HG03442 (cell line): ENCODE data around the gene GIT2.
"Not testable (repeated sequence)": the region's sequence is repeated elsewhere in the genome, so short reads cannot be mapped to it uniquely, and the experiment has no call there.

Experiments used
- ATAC-seq: cut with Tn5 transposase; IDR thresholded peaks from one replicate; pipeline ENCODE4 v1.9.1; 2021; ENCODE audit warnings: mild to moderate bottlenecking, moderate library complexity; ENCODE audit not compliant: unreplicated experiment

GIT2 gene

GRCh38 chr12:109949089-109949488, 47.1 kb downstream of the GIT2 start:
- no peak for ATAC-seq

DNA sequence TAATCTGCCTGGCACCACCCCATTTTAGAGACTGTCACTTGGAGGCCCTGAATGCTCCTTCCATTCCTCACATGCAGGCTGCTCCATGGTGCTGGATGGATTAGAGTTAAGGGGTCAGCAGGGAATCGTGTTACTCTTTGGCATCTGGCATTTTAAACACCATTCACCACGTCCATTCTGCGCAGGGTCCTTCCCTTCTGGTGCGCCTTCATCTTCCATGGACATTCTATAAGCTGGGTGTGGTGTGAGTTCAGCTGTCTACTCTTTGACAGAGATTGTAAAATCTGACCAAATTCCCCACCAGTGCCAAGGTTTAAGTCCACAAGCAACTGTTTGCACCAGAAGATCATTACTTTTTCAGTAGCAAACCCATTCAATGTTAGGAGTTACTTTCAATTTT, 47.8 kb downstream of the GIT2 start:
- ATAC-seq: no peak

DNA sequence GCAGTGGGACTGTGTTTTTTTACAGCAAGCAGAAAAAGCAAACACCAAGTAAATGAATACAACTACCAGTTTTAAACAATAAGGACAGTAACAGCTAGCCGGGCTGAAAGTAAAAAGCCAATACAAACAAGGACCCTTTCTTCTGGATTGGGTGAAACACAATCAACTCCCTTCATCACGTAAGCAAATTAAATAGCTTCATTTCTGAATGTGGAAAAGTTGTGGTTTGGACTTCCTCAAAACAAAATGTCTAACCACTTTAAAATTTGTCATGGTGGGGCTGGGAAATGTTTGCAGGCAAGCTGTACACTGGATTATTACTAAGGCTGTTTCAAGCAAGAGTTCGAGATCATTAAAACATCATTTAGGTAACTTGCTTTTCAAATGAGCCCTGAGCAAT, 48.6 kb downstream of the GIT2 start:
- no peak for ATAC-seq

DNA sequence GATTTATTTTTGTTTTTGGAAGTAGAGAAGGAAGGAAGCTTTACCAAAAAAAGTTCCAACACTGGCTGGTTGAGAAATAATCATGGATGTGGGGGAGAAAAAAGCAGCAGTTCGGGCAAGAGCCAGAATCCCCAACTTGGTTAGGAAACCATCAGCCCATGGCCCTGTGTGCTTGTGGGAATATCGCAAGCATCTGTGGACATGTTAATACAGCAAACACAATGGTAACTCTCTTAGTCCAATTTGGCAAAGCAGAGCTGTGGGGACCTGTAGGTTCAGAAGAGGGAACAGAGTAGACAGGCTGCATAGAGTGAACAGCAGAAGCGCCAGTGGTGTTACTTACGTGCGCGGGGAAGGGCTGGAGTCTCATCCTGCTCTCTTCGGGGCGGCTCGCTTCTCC, 49.3 kb downstream of the GIT2 start:
- no peak for ATAC-seq

DNA sequence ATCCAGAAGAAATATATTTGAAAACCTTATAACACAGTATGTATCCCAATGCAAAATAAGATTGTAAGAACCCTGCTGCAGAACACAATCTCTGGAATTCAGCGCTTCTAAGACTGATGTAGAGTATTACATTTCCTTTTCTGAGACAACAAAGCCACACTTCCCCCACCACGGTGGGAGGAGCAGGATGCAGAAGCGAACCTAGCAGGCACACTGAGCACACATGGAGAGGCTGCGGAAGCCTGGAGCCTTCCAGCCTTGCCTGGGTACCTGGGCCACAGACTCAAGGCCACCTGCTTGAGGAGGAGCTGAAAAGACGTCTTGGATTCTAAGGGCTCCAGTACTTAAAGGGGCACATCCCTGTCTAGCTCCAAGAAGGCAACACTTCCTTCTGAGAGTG, 49.7 kb downstream of the GIT2 start:
- ATAC-seq: no peak

DNA sequence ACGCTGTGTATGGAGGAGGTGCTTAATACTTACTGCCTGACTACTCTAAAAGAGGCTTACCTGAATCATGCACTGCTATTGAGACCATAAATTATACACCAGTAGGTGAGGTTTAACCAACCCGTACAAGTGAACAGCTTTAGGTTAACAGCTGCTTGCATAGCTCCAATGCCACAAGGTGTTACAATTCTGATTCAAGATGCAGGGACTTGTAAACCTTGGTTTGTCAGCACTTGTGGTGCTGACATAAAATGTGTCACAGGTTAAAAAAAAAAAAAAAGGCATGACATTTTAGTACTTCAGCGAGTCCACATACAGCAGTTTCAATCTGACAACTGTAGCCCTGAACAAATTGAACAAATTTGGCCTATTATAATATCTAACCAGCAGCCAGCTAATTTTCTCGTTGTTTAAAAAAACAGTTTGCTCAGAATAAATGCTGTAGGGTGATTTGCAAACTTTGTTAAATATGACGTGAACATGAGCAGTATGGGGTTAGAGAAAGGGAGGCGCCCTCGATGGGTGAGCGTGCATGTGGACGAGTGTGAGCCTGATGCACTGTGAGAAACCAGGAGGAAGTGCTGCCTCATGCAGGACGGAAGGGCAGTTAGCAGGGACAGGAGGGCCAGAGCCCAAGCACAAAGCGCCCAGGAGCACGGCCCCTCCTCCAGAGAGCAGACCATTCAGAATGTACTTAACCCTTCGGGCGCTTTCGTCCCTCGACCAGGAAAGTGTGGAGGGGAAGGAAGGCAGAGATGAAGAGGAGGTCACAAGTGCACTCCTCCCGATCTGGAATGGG, 51.4 kb downstream of the GIT2 start:
- no peak for ATAC-seq

- ATAC-seq: no peak
Measured at GRCh38 chr12:109943811-109944210, 52.4 kb downstream of the GIT2 start.

DNA sequence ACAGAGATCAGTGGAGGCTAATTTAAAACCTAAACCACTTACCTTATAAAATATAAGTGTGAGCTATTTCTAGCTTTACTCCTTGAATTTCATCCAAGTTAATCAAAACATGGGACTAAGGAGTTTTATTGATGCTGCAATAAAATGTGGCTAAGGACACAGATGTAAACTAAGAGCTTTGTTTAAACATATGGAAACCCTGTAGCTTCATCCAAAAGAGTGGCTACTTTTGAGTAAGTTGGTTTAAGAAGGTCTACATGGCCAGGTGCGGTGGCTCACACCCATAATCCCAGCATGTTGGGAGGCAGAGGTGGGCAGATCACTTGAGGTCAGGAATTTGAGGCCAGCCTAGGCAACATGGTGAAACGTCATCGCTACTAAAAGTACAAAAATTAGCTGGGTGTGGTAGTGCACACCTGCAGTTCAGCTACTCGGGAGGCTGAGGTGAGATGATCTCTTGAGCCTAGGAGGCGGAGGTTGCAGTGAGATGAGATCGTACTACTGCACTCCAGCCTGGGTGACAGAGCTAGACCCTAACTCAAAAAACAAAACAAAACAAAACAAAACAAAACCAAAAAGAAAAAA, 55.7 kb downstream of the GIT2 start:
- ATAC-seq: no peak

GRCh38 chr12:109939504-109939903, 56.7 kb downstream of the GIT2 start:
- ATAC-seq: no peak

GRCh38 chr12:109938947-109939346, 57.2 kb downstream of the GIT2 start:
- ATAC-seq: no peak

- ATAC-seq: no peak
Measured at GRCh38 chr12:109937371-109937770, 58.8 kb downstream of the GIT2 start.

DNA sequence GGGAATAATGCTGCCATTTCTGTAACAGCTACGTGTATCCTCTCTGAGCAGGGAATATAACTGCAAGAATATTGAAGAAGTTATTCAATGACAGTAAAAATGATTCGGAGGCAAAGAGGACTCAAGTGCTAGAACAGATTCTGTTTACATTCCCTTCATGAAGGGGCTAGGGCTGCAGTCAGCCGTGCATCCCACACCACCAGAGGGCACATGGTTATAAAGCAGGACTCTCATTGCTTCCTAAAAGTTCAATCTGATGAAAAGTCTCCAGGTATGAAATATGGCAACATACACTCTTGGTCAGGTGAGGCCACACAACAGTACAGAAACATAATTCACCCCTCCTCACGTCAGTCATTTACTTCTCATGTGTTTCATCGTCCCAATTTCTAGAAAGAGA, 62.1 kb downstream of the GIT2 start:
- ATAC-seq: no peak

DNA sequence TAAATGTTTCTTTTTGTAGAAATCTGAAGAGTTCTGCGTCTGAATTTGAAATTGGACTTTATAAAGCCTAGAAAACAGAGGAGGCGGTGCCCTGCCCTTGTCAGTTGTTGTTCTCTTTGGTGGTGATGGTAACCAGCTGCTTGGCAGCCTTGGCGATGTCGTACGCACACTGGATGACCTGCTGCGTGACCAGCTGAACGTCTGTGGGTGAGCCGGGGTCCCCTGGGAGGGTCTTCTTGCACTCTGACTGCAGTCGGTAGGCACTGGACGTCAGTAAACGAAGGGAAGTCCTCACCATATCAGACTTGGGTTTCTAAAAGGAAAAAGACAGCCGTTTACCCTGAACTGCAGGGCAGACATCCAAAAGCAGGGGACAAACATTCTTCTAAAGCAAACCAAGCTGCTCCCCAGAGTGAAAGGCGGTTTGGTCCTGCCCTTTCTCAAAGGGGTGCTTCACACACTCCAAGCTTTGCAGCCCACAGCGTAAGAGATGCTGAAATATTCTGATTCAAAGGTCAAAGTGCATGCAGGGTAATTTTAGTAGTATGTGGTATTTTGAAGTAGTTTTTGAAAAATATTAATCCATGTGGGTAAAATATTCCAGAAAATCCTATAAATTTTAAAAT, 63.2 kb downstream of the GIT2 start:
- no peak for ATAC-seq

- no peak for ATAC-seq
Measured at GRCh38 chr12:109931143-109931542, 65.0 kb downstream of the GIT2 start.

DNA sequence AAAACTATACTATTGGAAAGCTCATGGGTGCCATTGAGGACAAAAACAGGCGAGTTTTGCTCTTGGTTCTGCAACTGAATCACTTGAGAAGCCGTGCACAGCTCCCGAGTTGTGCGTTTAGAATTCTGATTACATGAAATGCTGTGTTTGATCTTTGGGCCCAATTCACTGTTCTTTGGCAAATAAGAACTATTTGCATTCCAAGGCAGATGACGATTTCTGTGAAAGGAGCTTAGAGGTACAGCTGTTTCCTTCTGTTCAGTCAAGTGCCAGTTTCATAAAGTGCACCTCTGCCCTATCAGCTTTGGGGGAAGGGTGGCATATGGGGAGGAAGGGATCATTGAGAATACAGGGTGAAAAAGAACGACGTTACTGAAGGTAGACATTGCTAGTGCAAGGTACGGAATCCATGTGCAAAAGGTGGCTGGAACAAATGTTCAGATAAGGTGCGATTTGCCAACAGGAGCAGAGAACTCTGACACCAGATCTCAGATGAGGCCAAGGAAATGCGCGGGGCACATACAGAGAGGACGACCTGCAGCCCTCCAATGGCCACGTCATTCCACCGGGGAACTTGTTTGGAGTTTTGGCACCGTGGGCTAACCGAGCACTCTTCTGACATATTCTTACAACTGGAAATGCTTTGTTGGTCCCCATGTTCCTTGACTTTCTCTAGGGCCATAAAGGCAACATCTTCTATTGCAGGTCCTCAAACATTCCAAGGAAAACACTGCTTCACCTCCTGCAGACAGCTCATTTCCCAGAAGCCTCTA, 66.0 kb downstream of the GIT2 start:
- ATAC-seq: no peak

DNA sequence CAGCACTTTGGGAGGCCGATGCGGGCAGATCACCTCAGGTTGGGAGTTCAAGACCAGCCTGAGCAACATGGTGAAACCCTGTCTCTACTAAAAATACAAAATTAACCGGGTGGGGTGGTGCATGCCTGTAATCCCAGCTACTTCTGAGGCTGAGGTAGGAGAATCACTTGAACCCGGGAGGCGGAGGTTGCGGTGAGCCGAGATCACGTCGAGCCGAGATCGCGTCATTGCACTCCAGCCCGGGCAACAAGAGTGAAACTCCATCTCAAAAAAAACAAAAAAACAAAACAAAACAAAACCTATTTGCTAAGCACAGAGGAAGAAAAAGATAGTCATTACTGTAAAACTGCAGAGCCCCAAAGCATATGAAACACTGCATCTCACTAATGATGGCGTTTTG, 66.8 kb downstream of the GIT2 start:
- not testable (repeated sequence) for ATAC-seq

GRCh38 chr12:109928058-109928656, 68.0 kb downstream of the GIT2 start:
- no peak for ATAC-seq

- no peak for ATAC-seq
Measured at GRCh38 chr12:109927622-109928021, 68.5 kb downstream of the GIT2 start.

DNA sequence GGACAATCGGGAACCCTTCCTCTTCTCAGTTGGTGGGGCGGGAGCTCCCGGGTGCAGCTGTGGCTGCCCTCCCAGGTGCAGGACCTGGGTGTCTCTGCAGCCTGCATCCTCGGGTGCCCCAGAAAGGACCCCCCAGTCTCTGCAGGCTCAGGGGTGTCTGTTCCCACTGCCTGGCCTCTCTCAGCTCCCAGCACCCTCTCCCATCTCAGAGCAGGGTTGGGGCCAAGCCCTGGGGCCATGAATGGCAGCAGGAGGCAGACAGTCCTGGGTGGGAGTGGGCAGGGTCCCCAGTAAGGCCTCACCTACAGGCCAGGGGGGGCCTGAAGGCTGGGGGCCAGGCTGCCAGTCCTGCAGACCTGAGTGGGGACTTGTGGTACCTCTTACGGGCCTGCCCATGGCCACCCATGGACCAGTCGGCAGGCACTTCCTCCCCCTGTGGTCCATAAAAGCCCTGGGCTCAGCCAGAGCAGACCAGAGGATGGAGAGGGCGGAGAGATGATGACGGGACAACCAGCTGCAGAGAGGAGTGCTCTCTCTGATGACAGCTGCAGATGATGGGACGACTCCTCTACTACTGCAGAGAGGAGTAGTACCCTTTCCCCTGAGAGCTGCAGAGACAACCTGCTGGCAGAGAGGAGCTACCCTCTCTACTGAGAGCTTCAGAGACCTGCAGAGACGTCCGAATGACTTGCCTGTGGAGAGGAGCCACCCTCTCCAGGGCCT, 69.5 kb downstream of the GIT2 start:
- no peak for ATAC-seq

DNA sequence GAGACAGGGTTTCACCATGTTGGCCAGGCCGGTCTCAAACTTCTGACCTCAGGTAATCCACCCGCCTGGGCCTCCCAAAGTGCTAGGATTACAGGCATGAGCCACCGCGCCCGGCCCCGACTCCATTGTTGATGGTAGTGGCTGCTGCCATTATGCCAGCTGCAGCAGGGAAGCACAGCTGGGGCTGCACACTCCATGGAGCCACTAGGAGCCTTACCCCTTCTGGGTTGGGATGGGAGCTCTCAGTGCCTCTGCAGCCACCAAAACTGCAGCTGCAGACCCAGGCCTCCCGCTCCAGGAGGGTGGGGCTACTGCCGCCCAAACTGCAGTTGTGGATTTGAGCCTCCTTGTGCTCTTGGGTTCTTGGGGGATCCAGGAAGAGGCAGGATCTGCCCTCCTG, 70.2 kb downstream of the GIT2 start:
- no peak for ATAC-seq
